Left ventricle myocardium inferior (tissue), 1 donor: Measurements from ENCODE around the gene APCDD1L. TPM values are rescaled to one million over a fixed set of nuclear protein-coding genes. Genes with fewer than 3 reads are reported as not detected.

Experiments
- total RNA-seq: library from RNA; stranded (reverse); fragmentation: NEBNext Ultra II Directional; extraction: Animal tissue kit (Norgen Biotek cat#: 25700); gene quantifications from one replicate; pipeline ENCODE4 v1.2.1, GENCODE V29; 2021
- donor health status: DM: no; HTN: yes; CAD: no; lungs with severe emphysema.

APCDD1L gene
- total RNA-seq, 1 donor from 2014 or later = 0.91 TPM

Other genes with a start within 250 kb of the APCDD1L start
- gene RAB22A, start 205.7 kb downstream of the APCDD1L start, total RNA-seq = 6.6 TPM
- gene VAPB, start 126.2 kb downstream of the APCDD1L start, total RNA-seq = 72.6 TPM
- gene STX16, start 135.9 kb upstream of the APCDD1L start, total RNA-seq = 28.0 TPM
- 33.6 TPM for gene NPEPL1, start 177.4 kb upstream of the APCDD1L start, total RNA-seq